GM18526 (cell line): Measurements from ENCODE around the gene RAVER1.
A peak's percentile ranks its signal among the peaks of the same experiment; 100 is the strongest.

Source experiments
- POLR2A ChIP-seq: IDR thresholded peaks from 3 replicates; pipeline ENCODE4 v1.6.1; 2011; ENCODE audit not compliant: insufficient read length; ENCODE audit errors: extremely low read depth

The RAVER1 gene

GRCh38 chr19:10328558-10329429 is 4.5 kb downstream of the RAVER1 start:
- no peak for TF ChIP-seq POLR2A

DNA sequence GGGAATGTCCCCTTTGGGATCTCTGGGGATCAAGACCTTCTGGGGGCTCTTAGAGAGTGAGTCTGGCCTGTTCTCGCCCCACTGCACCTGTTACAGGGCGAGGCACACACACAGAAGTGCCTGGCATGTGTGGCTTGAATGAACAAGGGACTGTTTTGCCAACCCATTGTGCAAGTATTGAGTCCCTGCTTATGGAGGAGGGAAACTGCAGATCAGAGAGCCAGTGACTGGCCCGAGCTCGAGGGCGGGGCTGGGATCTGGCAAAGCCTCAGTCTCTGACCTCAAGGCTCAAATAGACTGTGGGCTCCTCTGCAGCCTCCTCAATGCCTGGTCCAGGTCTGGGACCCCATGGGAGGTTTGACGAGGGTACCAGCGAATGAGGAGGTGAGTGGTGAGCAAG is 5.5 kb downstream of the RAVER1 start:
- no peak for TF ChIP-seq POLR2A

GRCh38 chr19:10325732-10326131 is 7.6 kb downstream of the RAVER1 start:
- no peak for TF ChIP-seq POLR2A

DNA sequence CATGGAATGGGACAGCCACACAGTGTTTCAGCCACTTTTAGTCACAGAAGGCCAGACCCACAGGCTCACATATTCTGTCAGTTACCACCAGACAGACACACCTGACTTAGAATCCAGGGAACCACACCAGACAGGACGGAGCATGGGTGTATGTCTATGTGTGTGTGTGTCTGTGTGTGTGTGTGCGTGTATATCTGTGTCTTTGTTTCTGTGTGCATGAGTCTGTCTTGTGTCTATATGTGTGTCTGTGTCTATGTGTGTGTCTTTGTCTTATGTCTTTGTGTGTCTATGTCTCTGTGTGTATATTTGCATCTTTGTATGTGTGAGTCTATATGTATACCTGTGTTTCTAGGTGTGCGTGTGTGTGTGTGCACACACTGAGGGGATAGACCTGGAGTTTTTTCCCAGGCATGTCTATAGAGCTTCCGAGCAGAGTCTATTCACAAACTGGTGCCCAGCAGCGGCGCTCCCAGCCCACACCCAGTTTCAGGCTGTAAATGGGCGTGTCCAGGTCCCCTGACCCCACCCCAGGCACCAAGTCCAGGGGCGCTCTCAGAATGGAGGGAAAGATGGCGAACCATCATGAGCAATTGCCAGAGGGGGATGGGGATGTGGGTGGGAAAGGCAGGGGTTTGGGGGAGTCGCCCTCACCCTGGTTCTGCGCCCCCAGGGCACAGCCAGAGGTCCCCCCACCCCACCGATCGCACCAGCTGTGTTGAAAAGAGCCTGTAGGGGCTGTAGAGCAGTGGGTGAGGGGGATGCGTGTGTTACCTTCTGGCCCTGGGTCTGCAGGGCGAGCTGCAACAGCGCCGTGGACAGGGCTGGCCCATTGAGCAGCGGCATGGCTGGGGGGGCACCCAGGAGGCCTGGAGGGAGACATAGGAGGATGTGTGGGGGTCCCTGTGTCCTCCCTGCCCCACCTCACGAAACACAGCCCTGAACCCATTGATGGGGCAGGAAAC is 11.2 kb downstream of the RAVER1 start:
- no peak for TF ChIP-seq POLR2A

DNA sequence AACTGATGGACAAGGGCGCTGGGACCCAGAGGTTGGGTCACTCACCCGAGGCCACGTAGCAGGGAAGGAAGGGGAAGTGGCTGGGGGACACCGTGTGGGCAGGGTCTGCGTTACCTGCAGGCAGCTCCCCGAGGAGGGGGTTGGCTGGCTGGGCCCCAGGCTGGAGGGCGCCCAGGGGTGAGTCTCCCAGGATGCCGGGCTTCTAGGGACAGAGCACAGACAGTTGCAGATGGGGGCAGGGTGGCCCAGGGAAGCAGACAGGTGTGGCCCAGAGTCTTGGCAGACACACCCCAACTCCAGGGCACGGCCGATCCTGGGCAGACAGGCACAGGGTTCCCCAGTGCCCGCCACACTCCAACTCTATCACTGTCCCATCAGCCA is 11.9 kb downstream of the RAVER1 start:
- TF ChIP-seq POLR2A = no peak

DNA sequence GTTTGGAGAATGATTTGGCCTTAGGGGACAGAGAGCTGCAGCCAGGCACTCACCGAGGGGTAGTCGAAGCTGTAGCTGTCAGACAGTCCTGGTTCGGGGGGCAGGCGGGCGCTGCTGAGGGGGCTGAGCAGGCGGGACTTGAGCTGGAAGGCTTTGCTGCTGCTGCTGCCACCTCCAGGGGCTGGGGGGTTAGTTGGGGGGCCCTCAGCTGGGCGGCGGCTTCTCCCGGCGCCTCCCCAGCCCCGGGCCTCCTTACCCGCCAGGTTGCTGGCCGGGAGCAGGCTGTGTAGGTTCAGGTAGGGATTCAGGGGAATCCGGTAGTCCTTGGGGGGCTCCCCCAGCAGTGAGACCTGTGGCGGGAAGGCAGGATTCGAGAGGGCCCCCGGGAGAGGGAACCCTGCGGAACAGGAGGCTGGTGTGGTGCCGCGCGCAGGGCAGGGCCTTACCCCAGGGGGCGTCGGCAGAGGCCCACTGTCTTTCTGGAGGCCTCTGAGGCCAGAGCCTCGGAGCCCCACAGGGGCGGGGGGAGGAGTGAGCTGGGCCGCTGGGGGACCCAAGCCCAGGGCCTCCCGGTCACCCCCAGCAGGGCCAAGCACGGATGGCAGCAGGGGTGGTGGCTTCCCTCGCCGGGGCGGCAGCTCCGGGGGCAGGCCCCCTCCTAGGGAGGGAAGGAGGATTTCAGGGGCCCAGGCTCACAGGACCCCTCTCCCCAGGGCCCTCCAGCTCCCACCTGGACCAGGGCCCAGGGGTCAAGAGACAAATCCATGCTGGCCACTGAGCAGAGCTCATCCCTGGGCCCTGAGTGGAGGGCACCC is 12.5 kb downstream of the RAVER1 start:
- TF ChIP-seq POLR2A = no peak

DNA sequence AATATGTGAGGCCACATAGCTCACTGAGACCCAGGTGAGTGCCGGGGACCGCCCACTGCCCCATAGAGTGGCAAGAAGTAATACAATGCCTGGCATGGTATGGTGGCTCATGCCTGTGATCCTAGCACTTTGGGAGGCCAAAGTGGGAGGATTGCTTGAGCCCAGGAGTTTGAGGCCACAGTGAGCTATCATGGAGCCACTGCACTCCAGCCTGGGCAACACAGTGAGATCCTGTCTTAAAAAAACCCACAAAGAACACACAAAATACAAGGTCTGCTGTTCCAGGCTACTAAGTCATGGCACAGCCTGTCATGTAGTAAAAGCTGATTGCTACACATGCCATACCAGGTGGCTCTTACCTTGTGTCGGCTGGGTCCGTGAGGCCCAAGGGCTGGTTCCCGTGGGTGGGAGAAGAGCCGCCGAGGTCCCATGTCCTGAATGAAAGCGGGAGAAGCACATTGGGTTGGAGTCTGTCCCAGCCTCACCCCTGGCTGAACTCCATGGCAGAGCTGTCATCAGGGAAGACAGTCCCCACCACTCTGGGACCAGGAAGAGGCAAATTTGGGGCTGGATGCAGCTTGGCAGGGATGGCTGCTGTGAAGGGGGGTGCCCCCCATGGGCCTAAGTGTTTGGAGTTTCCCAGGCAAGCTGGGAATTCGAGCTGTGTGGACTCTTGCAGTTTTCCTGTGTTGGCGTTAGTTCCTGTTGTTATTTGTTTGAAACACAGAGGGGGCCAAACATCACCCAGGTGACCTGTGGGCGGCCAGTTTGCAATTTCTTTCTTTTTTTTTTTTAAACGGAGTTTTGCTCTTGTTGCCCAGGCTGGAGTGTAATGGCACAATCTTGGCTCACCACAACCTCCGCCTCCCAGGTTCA is 14.3 kb downstream of the RAVER1 start:
- TF ChIP-seq POLR2A = no peak

GRCh38 chr19:10317857-10318462 is 15.4 kb downstream of the RAVER1 start:
- no peak for TF ChIP-seq POLR2A

GRCh38 chr19:10317045-10317856 is 16.1 kb downstream of the RAVER1 start:
- TF ChIP-seq POLR2A = no peak

DNA sequence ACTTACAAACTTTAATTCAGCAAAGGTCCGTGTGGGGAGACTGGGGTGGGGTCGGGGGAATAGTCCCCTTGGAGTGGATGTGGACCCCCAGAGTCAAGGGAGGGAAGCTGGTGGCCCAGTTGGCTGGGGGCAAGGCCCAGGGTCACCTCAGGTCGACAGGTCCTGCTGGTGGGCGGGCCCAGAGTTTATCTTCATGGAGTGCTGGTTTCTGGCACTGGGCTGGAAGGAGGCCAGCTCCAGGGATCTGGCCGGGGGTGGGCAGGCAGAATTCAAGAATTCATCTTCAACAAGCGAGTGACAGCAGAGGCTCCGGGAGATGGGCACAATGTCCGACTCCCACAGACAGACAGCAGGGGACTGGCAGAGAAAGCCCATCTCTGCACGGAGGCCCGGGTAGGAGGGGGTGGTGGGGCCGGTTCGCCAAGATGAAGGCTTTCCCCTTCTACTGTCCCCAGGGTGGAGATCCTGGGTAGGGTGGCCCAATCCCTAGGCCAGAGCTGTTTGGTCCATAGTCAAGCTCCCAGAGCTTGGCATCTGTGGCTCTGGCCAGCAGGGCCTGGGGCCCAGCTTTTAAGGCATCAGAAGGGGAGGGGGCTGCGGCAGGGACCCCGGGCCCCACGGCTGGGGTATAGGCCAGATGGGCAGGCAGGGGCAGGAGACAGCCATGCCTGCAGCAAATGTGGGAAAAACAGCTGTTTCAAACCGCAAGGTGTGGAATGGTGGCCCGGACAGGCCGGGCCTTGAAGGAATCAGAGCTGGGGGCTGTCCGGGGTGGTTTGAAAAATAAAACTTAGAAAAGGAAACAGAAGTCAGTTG is 16.9 kb downstream of the RAVER1 start:
- TF ChIP-seq POLR2A = no peak

GRCh38 chr19:10315335-10316214 is 17.8 kb downstream of the RAVER1 start, which contains the start of gene FDX2:
TSS of gene FDX2 (minus strand) at chr19:10316015. CDS start at chr19:10315996, 19 bp downstream.
- TF ChIP-seq POLR2A = peak; percentile 78
